ENCODE results near the gene KLF7. TPM values are rescaled to one million over a fixed set of nuclear protein-coding genes. Genes with fewer than 3 reads are reported as not detected.
A peak's percentile ranks its signal among the peaks of the same experiment; 100 is the strongest.

KLF7 gene
- polyA plus RNA-seq (2013, experiment 1 of 2): 11.9 TPM
- 11.3 TPM for polyA plus RNA-seq (2013, experiment 2 of 2)

- WGBS: 2% methylated on average over 34 of the region's 36 CpGs
- Histone ChIP-seq H3K27me3 (ENCODE audit: insufficient read depth, low read length) (no peaks in the 10 kb centered on the region; the same call in 1 of the 2 replicates), H3K9ac (ENCODE audit: low read depth, low read length) (peak within 1 kb of the TSS; percentile 99), H3K4me1 (ENCODE audit: insufficient read depth, low read length) (peaks cover 54% of the 10 kb centered on the region), H3K36me3 (ENCODE audit: insufficient read depth, low read length) (no peaks in the 10 kb centered on the region), H3K9me3 (ENCODE audit: insufficient read depth, low read depth, low read length) (no peaks in the 10 kb centered on the region), H3K4me3 (ENCODE audit: low read length) (peak within 1 kb of the TSS; percentile 93), H3K27ac (ENCODE audit: low read depth, low read length) (peak within 1 kb of the TSS; percentile 99)
Measured at GRCh38 chr2:207165121-207166038, at the start of gene KLF7. KLF7 (minus strand) TSS chr2:207165948; CDS start chr2:207165568, 380 bp downstream.

GRCh38 chr2:207215308-207215707 is 49.6 kb upstream of the KLF7 start:
- Histone ChIP-seq H3K9me3 (ENCODE audit: insufficient read depth, low read depth, low read length) (no peaks in the 10 kb centered on the region), H3K27me3 (ENCODE audit: insufficient read depth, low read length) (no peaks in the 10 kb centered on the region; the same call in 1 of the 2 replicates), H3K36me3 (ENCODE audit: insufficient read depth, low read length) (no peaks in the 10 kb centered on the region), H3K4me3 (ENCODE audit: low read length) (no peak overlapping the region), H3K4me1 (ENCODE audit: insufficient read depth, low read length) (peaks cover 17% of the 10 kb centered on the region), H3K27ac (ENCODE audit: low read depth, low read length) (no peak overlapping the region), H3K9ac (ENCODE audit: low read depth, low read length) (no peak overlapping the region)
- WGBS: 33% methylated on average over 2 of the region's 2 CpGs

GRCh38 chr2:207214446-207214845 is 48.7 kb upstream of the KLF7 start:
- peaks cover 17% of the 10 kb centered on the region for H3K4me1 ChIP-seq (ENCODE audit: insufficient read depth, low read length)
- 97% methylated on average over 1 of the region's 3 CpGs for WGBS

GRCh38 chr2:207206011-207206410 is 40.3 kb upstream of the KLF7 start:
- Histone ChIP-seq H3K4me3 (ENCODE audit: low read length) (no peak overlapping the region), H3K27ac (ENCODE audit: low read depth, low read length) (no peak overlapping the region), H3K9ac (ENCODE audit: low read depth, low read length) (no peak overlapping the region), H3K36me3 (ENCODE audit: insufficient read depth, low read length) (no peaks in the 10 kb centered on the region), H3K4me1 (ENCODE audit: insufficient read depth, low read length) (no peaks in the 10 kb centered on the region), H3K27me3 (ENCODE audit: insufficient read depth, low read length) (no peaks in the 10 kb centered on the region), H3K9me3 (ENCODE audit: insufficient read depth, low read depth, low read length) (no peaks in the 10 kb centered on the region)
- 95% methylated on average over 3 of the region's 3 CpGs for WGBS

More at GRCh38 chr2:207214446-207214845, 48.7 kb upstream of the KLF7 start:
- Histone ChIP-seq H3K36me3 (ENCODE audit: insufficient read depth, low read length) (no peaks in the 10 kb centered on the region), H3K27me3 (ENCODE audit: insufficient read depth, low read length) (no peaks in the 10 kb centered on the region; the same call in 1 of the 2 replicates), H3K4me3 (ENCODE audit: low read length) (no peak overlapping the region), H3K9ac (ENCODE audit: low read depth, low read length) (no peak overlapping the region), H3K9me3 (ENCODE audit: insufficient read depth, low read depth, low read length) (no peaks in the 10 kb centered on the region), H3K27ac (ENCODE audit: low read depth, low read length) (no peak overlapping the region)

GRCh38 chr2:207205173-207205957 is 39.6 kb upstream of the KLF7 start:
- H3K4me1 ChIP-seq (ENCODE audit: insufficient read depth, low read length): peaks cover 3% of the 10 kb centered on the region; the same call in 1 of the 2 replicates
- no peaks in the 10 kb centered on the region for H3K36me3 ChIP-seq (ENCODE audit: insufficient read depth, low read length)
- no peaks in the 10 kb centered on the region for H3K9me3 ChIP-seq (ENCODE audit: insufficient read depth, low read depth, low read length)
- no peak overlapping the region for H3K9ac ChIP-seq (ENCODE audit: low read depth, low read length)
- H3K4me3 ChIP-seq (ENCODE audit: low read length): no peak overlapping the region
- H3K27ac ChIP-seq (ENCODE audit: low read depth, low read length): no peak overlapping the region
- H3K27me3 ChIP-seq (ENCODE audit: insufficient read depth, low read length): no peaks in the 10 kb centered on the region

GRCh38 chr2:207203056-207203455 is 37.3 kb upstream of the KLF7 start:
- Histone ChIP-seq H3K36me3 (ENCODE audit: insufficient read depth, low read length) (no peaks in the 10 kb centered on the region), H3K4me1 (ENCODE audit: insufficient read depth, low read length) (peaks cover 3% of the 10 kb centered on the region; the same call in 1 of the 2 replicates), H3K4me3 (ENCODE audit: low read length) (no peak overlapping the region), H3K27ac (ENCODE audit: low read depth, low read length) (no peak overlapping the region), H3K9me3 (ENCODE audit: insufficient read depth, low read depth, low read length) (no peaks in the 10 kb centered on the region), H3K9ac (ENCODE audit: low read depth, low read length) (no peak overlapping the region), H3K27me3 (ENCODE audit: insufficient read depth, low read length) (no peaks in the 10 kb centered on the region)
- WGBS: 75% methylated on average over 1 of the region's 1 CpG

- WGBS: 34% methylated on average over 4 of the region's 4 CpGs
- Histone ChIP-seq H3K27ac (ENCODE audit: low read depth, low read length) (no peak overlapping the region), H3K36me3 (ENCODE audit: insufficient read depth, low read length) (no peaks in the 10 kb centered on the region), H3K9ac (ENCODE audit: low read depth, low read length) (no peak overlapping the region), H3K4me3 (ENCODE audit: low read length) (no peak overlapping the region), H3K4me1 (ENCODE audit: insufficient read depth, low read length) (peaks cover 3% of the 10 kb centered on the region; the same call in 1 of the 2 replicates), H3K27me3 (ENCODE audit: insufficient read depth, low read length) (no peaks in the 10 kb centered on the region), H3K9me3 (ENCODE audit: insufficient read depth, low read depth, low read length) (no peaks in the 10 kb centered on the region)
Measured at GRCh38 chr2:207202645-207203044, 36.9 kb upstream of the KLF7 start.

- 95% methylated on average over 2 of the region's 2 CpGs for WGBS
- H3K9me3 ChIP-seq (ENCODE audit: insufficient read depth, low read depth, low read length): no peaks in the 10 kb centered on the region
- peaks cover 3% of the 10 kb centered on the region; the same call in 1 of the 2 replicates for H3K4me1 ChIP-seq (ENCODE audit: insufficient read depth, low read length)
- no peaks in the 10 kb centered on the region for H3K27me3 ChIP-seq (ENCODE audit: insufficient read depth, low read length)
- H3K36me3 ChIP-seq (ENCODE audit: insufficient read depth, low read length): no peaks in the 10 kb centered on the region
- H3K27ac ChIP-seq (ENCODE audit: low read depth, low read length): no peak overlapping the region
- no peak overlapping the region for H3K4me3 ChIP-seq (ENCODE audit: low read length)
- H3K9ac ChIP-seq (ENCODE audit: low read depth, low read length): no peak overlapping the region
Measured at GRCh38 chr2:207201416-207201815, 35.7 kb upstream of the KLF7 start.

GRCh38 chr2:207200136-207200535 is 34.4 kb upstream of the KLF7 start:
- Histone ChIP-seq H3K9ac (ENCODE audit: low read depth, low read length) (no peak overlapping the region), H3K4me3 (ENCODE audit: low read length) (no peak overlapping the region), H3K9me3 (ENCODE audit: insufficient read depth, low read depth, low read length) (no peaks in the 10 kb centered on the region), H3K27me3 (ENCODE audit: insufficient read depth, low read length) (no peaks in the 10 kb centered on the region), H3K4me1 (ENCODE audit: insufficient read depth, low read length) (peaks cover 3% of the 10 kb centered on the region; the same call in 1 of the 2 replicates), H3K36me3 (ENCODE audit: insufficient read depth, low read length) (no peaks in the 10 kb centered on the region), H3K27ac (ENCODE audit: low read depth, low read length) (no peak overlapping the region)
- WGBS: 75% methylated on average over 8 of the region's 8 CpGs

- no peaks in the 10 kb centered on the region for H3K36me3 ChIP-seq (ENCODE audit: insufficient read depth, low read length)
- no peak overlapping the region for H3K4me3 ChIP-seq (ENCODE audit: low read length)
- 67% methylated on average over 1 of the region's 2 CpGs for WGBS
- no peaks in the 10 kb centered on the region for H3K9me3 ChIP-seq (ENCODE audit: insufficient read depth, low read depth, low read length)
- H3K27me3 ChIP-seq (ENCODE audit: insufficient read depth, low read length): no peaks in the 10 kb centered on the region
- H3K27ac ChIP-seq (ENCODE audit: low read depth, low read length): no peak overlapping the region
- H3K4me1 ChIP-seq (ENCODE audit: insufficient read depth, low read length): peaks cover 8% of the 10 kb centered on the region; the same call in 1 of the 2 replicates
- no peak overlapping the region for H3K9ac ChIP-seq (ENCODE audit: low read depth, low read length)
Measured at GRCh38 chr2:207194028-207194427, 28.3 kb upstream of the KLF7 start.

Data from HUES64 (cell line).